MM.1S (cell line): Measurements from ENCODE around the gene AUH.

ENCODE experiments used
- DNase-seq: peaks from one replicate; pipeline ENCODE4 v3.0.0-alpha.2; 2015
- H2AFZ ChIP-seq: fragments of 300-600 bp; sonication (generic); 2 replicates; pipeline ENCODE4 v1.6.0; 2016; ENCODE audit warnings: antibody characterized with exemption, low read length
- H3F3A ChIP-seq: fragments of 300-600 bp; sonication (generic); 2 replicates; pipeline ENCODE4 v1.6.1; 2016; ENCODE audit warnings: mild to moderate bottlenecking, antibody characterized with exemption, low read length, moderate library complexity, mixed read lengths; ENCODE audit not compliant: insufficient read depth
- H3K27ac ChIP-seq: fragments of 300-600 bp; sonication (generic); 2 replicates; pipeline ENCODE4 v1.5.1; 2016; ENCODE audit warnings: mild to moderate bottlenecking, low read length
- H3K27me3 ChIP-seq: fragments of 300-600 bp; sonication (generic); replicated peaks from 2 replicates; pipeline ENCODE4 v1.6.0; 2016; ENCODE audit warnings: low read length; ENCODE audit not compliant: insufficient read depth
- H3K36me3 ChIP-seq: fragments of 300-600 bp; sonication (generic); replicated peaks from 2 replicates; pipeline ENCODE4 v1.6.1; 2016; ENCODE audit warnings: mild to moderate bottlenecking, low read length, mixed read lengths; ENCODE audit not compliant: insufficient read depth
- H3K4me1 ChIP-seq: fragments of 300-600 bp; sonication (generic); 2 replicates; pipeline ENCODE4 v1.6.1; 2016; ENCODE audit warnings: low read length, mixed read lengths
- H3K4me2 ChIP-seq: fragments of 300-600 bp; sonication (generic); 2 replicates; pipeline ENCODE4 v1.6.0; 2016; ENCODE audit warnings: low read depth, low read length
- H3K4me3 ChIP-seq: fragments of 300-600 bp; sonication (generic); 2 replicates; pipeline ENCODE4 v1.5.1; 2016; ENCODE audit warnings: low read length, mixed read lengths
- H3K79me2 ChIP-seq: fragments of 300-600 bp; sonication (generic); 2 replicates; pipeline ENCODE4 v1.6.1; 2016; ENCODE audit warnings: mixed run types, low read length, mixed read lengths
- H3K9ac ChIP-seq: fragments of 300-600 bp; sonication (generic); 2 replicates; pipeline ENCODE4 v1.6.1; 2016; ENCODE audit warnings: low read length, mixed read lengths
- H3K9me2 ChIP-seq: fragments of 300-600 bp; sonication (generic); replicated peaks from 2 replicates; pipeline ENCODE4 v1.6.1; 2016; ENCODE audit warnings: mild to moderate bottlenecking, low read length, mixed read lengths; ENCODE audit not compliant: insufficient read depth
- H3K9me3 ChIP-seq: fragments of 300-600 bp; sonication (generic); replicated peaks from 2 replicates; pipeline ENCODE4 v1.6.1; 2016; ENCODE audit warnings: mild to moderate bottlenecking, low read length, mixed read lengths; ENCODE audit not compliant: insufficient read depth
- H4K20me1 ChIP-seq: fragments of 300-600 bp; sonication (generic); 2 replicates; pipeline ENCODE4 v1.6.1; 2016; ENCODE audit warnings: mild to moderate bottlenecking, low read length, moderate library complexity, mixed read lengths; ENCODE audit not compliant: insufficient read depth
- EZH2 ChIP-seq: fragments of 300-600 bp; sonication (generic); optimal IDR thresholded peaks from 2 replicates; pipeline ENCODE3; 2017; ENCODE audit warnings: low read depth, mild to moderate bottlenecking, antibody characterized with exemption, low read length, mixed read lengths
- EZH2phosphoT487 ChIP-seq: fragments of 300-600 bp; sonication (generic); IDR thresholded peaks from 2 replicates; pipeline ENCODE4 v1.6.1; 2018; ENCODE audit warnings: antibody characterized with exemption, low read length
- TF ChIP-seq, protein P1 (sequence below): fragments of 300-600 bp; sonication (generic); IDR thresholded peaks from 2 replicates; pipeline ENCODE4 v1.5.1; 2016; ENCODE audit warnings: antibody characterized with exemption, low read length, mixed read lengths

The AUH gene

DNA sequence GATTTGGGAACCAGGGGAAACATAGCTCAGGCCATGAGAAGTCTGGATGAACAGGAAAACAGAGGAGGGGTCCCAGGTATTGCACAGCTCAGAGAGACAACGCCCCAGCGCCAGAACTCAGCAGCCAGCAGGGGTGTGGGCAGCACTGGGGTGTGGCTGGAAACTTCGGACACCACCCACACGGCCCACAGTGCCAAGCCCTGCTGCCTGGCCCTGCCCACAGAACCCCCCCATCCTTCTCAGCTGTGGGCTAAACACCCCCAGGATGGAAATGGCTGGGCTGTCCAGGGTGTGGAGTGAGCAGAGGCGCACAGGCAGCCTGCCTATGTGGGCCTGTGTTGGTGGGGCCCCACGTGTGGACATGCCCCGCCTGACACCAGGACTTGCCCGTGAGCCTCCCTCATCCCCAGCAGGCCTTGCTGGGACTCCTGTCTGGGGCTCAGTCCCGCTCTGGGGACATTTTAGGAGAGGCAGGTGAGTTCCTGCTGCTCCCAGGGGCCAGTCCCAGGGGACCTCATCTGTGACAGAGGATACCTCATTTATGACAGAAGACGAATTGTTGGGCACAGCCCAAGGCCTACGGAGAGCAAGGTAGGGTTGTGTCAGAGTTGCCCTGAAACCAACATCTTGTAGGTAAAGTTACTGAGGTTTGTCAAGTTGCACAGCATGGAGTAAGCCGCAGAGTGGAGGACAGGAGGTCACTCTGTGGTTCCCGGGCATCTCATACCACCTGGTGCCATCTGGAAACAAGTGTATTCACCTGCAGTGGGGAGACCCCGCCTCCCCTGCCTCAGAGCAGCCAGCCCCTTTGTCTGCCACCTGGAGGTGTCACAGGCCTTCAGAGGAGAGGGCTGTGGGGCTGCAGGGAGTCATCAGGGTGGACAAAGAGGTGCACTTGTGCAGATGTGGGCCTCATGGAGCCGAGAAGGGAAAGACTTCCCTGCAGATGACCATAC lies 183.2 kb downstream of the AUH start:
- Histone ChIP-seq H3K4me1 (peaks cover 18% of the 10 kb centered on the region), H4K20me1 (no peaks in the 10 kb centered on the region), H3F3A (peaks cover 9% of the 10 kb centered on the region), H3K27ac (no peak overlapping the region), H3K79me2 (no peaks in the 10 kb centered on the region), H3K9me3 (no peaks in the 10 kb centered on the region), H3K9me2 (no peaks in the 10 kb centered on the region), H3K4me3 (no peak overlapping the region), H3K36me3 (no peaks in the 10 kb centered on the region), H3K4me2 (no peak overlapping the region), H3K27me3 (no peaks in the 10 kb centered on the region), H3K9ac (no peak overlapping the region), H2AFZ (no peak overlapping the region)
- no peak for DNase-seq
- TF ChIP-seq, protein P1, sequence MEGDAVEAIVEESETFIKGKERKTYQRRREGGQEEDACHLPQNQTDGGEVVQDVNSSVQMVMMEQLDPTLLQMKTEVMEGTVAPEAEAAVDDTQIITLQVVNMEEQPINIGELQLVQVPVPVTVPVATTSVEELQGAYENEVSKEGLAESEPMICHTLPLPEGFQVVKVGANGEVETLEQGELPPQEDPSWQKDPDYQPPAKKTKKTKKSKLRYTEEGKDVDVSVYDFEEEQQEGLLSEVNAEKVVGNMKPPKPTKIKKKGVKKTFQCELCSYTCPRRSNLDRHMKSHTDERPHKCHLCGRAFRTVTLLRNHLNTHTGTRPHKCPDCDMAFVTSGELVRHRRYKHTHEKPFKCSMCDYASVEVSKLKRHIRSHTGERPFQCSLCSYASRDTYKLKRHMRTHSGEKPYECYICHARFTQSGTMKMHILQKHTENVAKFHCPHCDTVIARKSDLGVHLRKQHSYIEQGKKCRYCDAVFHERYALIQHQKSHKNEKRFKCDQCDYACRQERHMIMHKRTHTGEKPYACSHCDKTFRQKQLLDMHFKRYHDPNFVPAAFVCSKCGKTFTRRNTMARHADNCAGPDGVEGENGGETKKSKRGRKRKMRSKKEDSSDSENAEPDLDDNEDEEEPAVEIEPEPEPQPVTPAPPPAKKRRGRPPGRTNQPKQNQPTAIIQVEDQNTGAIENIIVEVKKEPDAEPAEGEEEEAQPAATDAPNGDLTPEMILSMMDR: no peak
- TF ChIP-seq EZH2phosphoT487: no peak
- TF ChIP-seq EZH2: no peak

DNA sequence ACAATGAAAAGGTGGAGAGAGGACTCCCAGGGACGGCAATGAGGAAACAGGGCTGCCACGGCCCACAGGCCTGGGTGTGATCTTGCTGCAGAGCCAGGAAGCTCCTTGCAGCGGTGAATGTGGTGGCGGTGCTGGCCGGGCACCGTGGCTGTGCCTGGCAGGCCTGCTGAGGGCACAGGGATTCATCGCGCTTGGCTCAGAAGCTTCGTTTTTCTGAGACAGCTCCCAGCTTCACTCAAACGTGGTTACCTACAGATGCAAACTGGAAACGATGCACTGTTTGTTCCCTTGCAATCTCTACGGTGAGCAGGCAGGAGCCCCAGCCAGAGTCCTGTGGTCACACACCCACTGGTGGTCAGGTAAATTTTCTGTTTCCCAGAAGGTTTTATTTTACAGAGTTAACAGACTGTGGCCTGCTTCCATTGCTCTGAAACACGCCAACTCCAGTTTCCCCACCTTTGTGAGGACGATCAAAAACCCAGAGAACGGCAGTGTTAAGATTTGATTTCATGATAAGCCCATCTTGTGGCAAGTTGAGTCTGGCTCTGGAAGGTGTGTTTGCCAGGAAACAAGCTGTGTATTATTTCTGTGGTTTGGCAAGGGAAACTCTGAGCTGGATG lies 183.9 kb downstream of the AUH start:
- H3K9ac ChIP-seq: no peak overlapping the region
- H2AFZ ChIP-seq: no peak overlapping the region

DNA sequence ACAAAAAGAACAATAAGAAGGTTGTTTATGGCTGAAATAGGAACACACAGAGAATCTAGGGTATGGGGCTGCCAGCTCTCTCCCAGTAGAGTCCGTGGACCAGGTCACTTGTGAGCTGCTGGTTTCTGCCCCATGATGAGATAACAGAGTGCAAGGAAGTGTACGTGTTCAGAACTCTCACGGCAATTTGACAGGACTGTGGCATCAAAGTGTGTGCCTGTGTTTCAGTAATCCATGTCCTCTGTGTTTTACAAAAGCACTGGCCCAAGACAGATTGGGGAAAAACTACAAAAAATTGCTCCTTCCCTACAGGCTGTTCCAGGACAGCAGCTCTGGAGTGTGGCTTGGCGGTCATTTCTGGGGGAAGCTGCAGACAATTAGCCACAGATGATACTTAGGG lies 184.6 kb downstream of the AUH start:
- no peak overlapping the region for H3K4me3 ChIP-seq
- H3K9ac ChIP-seq: no peak overlapping the region
- H3K79me2 ChIP-seq: no peaks in the 10 kb centered on the region
- no peak overlapping the region for H2AFZ ChIP-seq
- H3K9me2 ChIP-seq: no peaks in the 10 kb centered on the region
- peaks cover 9% of the 10 kb centered on the region for H3F3A ChIP-seq
- no peaks in the 10 kb centered on the region for H3K9me3 ChIP-seq
- H3K27ac ChIP-seq: no peak overlapping the region
- H3K27me3 ChIP-seq: no peaks in the 10 kb centered on the region
- peaks cover 22% of the 10 kb centered on the region for H3K4me1 ChIP-seq
- no peak overlapping the region for H3K4me2 ChIP-seq
- TF ChIP-seq EZH2phosphoT487 (no peak), EZH2 (no peak)
- TF ChIP-seq, protein P1: no peak
- H4K20me1 ChIP-seq: no peaks in the 10 kb centered on the region
- H3K36me3 ChIP-seq: no peaks in the 10 kb centered on the region
- DNase-seq: no peak

More for the DNA sequence above, 183.9 kb downstream of the AUH start:
- Histone ChIP-seq H3K4me3 (no peak overlapping the region), H3F3A (peaks cover 9% of the 10 kb centered on the region), H3K9me2 (no peaks in the 10 kb centered on the region), H3K79me2 (no peaks in the 10 kb centered on the region), H3K9me3 (no peaks in the 10 kb centered on the region), H3K36me3 (no peaks in the 10 kb centered on the region), H3K27me3 (no peaks in the 10 kb centered on the region), H3K4me1 (peaks cover 18% of the 10 kb centered on the region), H3K4me2 (no peak overlapping the region), H4K20me1 (no peaks in the 10 kb centered on the region), H3K27ac (no peak overlapping the region)
- no peak for DNase-seq
- TF ChIP-seq EZH2phosphoT487: no peak
- no peak for TF ChIP-seq EZH2
- TF ChIP-seq, protein P1: no peak
